ENCODE results near the gene RMRP. TPM values are rescaled to one million over a fixed set of nuclear protein-coding genes. Genes with fewer than 3 reads are reported as not detected.

Gene RMRP
- total and polyA plus RNA-seq, 9 donors: 126 to 27,726 (median 13,004) TPM; not detected in 1

DNA sequence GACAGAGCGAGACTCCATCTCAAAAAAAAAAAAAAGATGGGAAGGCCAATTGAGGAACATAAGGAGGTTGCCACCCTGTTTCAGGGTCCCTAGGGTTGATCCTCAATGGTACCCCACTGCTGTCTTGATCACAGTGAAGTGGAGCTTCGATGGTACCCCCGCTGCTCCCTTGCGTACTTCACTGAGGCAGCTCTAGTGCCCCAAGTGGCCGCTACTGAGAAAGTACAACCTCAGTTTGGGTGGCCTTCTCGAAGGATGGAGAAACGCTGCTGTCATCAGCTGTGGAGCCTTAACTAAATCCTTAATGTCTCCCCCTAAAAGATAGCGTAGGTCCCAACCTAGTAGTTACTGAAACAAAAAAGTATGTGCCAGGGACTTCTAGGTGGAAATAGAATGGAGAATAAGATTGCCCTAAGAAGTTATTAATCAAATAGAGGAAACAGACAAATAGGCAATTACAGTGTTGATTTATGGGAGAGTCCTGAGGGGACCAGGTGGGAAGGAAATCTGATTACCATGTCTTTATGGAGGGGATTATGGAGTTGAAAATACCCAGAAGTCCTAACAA is 46.5 kb downstream of the RMRP start:
- no peak overlapping the region for H3K4me3 ChIP-seq
- H3K36me3 ChIP-seq: no peaks in the 10 kb centered on the region
- TF ChIP-seq, protein P1, sequence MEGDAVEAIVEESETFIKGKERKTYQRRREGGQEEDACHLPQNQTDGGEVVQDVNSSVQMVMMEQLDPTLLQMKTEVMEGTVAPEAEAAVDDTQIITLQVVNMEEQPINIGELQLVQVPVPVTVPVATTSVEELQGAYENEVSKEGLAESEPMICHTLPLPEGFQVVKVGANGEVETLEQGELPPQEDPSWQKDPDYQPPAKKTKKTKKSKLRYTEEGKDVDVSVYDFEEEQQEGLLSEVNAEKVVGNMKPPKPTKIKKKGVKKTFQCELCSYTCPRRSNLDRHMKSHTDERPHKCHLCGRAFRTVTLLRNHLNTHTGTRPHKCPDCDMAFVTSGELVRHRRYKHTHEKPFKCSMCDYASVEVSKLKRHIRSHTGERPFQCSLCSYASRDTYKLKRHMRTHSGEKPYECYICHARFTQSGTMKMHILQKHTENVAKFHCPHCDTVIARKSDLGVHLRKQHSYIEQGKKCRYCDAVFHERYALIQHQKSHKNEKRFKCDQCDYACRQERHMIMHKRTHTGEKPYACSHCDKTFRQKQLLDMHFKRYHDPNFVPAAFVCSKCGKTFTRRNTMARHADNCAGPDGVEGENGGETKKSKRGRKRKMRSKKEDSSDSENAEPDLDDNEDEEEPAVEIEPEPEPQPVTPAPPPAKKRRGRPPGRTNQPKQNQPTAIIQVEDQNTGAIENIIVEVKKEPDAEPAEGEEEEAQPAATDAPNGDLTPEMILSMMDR (IDR thresholded peaks at IDR 0.05): peak; percentile 23 to 31 (median 24)
- no peak for TF ChIP-seq POLR2A (IDR thresholded peaks at IDR 0.05)
- no peaks in the 10 kb centered on the region for H3K27me3 ChIP-seq
- H3K4me1 ChIP-seq (ENCODE audit: insufficient read depth): peaks cover 1% of the 10 kb centered on the region
- DNase-seq: peak in 1 of 5 donors; percentile 51
- intact Hi-C loops (cut with DNase I): no loop called here
- WGBS, 3 donors: 14 to 20% (median 14%) methylated on average over 8 of the region's 8 CpGs
- H3K9me3 ChIP-seq: no peaks in the 10 kb centered on the region
- no peak overlapping the region for H3K27ac ChIP-seq

GRCh38 chr9:35609820-35610163 is 48.0 kb downstream of the RMRP start:
- no peak for TF ChIP-seq POLR2A (IDR thresholded peaks at IDR 0.05)
- no peak for TF ChIP-seq EP300 (IDR thresholded peaks at IDR 0.05)
- TF ChIP-seq, protein P1 (IDR thresholded peaks at IDR 0.05): no peak
- DNase-seq: no peak
- intact Hi-C loops (cut with DNase I): loop anchor here in 1 of 4 donors (5.0 kb wide), 1 partner anchor 38 kb away; no protein-coding TSS in a partner anchor
- 71 to 80% (median 72%) methylated on average over 13 of the region's 13 CpGs for WGBS, 3 donors
- Histone ChIP-seq H3K4me3 (no peak overlapping the region), H3K4me1 (ENCODE audit: insufficient read depth) (peaks cover 5% of the 10 kb centered on the region), H3K9me3 (no peaks in the 10 kb centered on the region), H3K27ac (no peak overlapping the region), H3K27me3 (no peaks in the 10 kb centered on the region), H3K36me3 (no peaks in the 10 kb centered on the region)

DNA sequence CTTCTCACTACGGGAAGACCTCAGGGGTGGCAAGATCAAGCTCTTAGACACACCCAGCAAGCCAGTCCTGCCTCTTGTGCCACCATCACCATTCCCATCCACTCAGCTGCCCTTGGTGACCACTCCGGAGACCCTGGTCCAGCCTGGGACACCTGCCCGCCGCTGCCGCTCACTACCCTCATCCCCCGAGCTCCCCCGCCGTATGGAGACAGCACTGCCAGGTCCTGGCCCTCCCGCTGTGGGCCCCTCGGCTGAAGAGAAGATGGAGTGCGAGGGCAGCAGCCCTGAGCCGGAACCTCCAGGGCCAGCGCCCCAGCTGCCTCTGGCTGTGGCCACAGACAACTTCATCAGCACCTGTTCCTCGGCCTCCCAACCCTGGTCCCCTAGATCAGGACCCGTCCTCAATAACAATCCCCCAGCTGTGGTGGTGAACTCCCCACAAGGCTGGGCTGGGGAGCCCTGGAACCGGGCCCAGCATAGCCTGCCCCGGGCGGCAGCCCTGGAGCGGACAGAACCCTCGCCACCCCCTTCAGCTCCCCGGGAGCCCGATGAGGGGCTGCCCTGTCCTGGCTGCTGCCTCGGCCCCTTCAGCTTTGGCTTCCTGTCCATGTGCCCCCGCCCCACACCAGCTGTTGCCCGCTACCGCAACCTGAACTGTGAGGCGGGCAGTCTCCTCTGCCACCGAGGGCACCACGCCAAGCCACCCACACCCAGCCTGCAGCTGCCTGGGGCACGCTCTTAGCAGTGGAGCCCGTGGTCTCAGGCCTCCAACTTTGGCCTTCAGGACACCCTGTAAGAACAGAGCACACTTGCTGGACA is 48.6 kb downstream of the RMRP start:
- intact Hi-C loops (cut with DNase I): loop anchor here in 1 of 4 donors (5.0 kb wide), 1 partner anchor 38 kb away; no protein-coding TSS in a partner anchor
- Histone ChIP-seq H3K27ac (no peak overlapping the region), H3K27me3 (no peaks in the 10 kb centered on the region), H3K9me3 (no peaks in the 10 kb centered on the region), H3K4me1 (ENCODE audit: insufficient read depth) (peaks cover 5% of the 10 kb centered on the region), H3K4me3 (no peak overlapping the region), H3K36me3 (no peaks in the 10 kb centered on the region)
- no peak for DNase-seq
- 83 to 85% (median 84%) methylated on average over 24 to 31 of the region's 31 CpGs for WGBS, 3 donors
- TF ChIP-seq EP300 (IDR thresholded peaks at IDR 0.05) (no peak), POLR2A (IDR thresholded peaks at IDR 0.05) (no peak)
- TF ChIP-seq, protein P1 (IDR thresholded peaks at IDR 0.05): no peak

GRCh38 chr9:35608221-35608620 is 49.6 kb downstream of the RMRP start:
- intact Hi-C loops (cut with DNase I): loop anchor here in 1 of 4 donors (5.0 kb wide), 1 partner anchor 39 kb away; no protein-coding TSS in a partner anchor

More at GRCh38 chr9:35608221-35608620, 49.6 kb downstream of the RMRP start:
- Histone ChIP-seq H3K27ac (no peak overlapping the region), H3K4me3 (no peak overlapping the region), H3K27me3 (no peaks in the 10 kb centered on the region), H3K9me3 (no peaks in the 10 kb centered on the region), H3K4me1 (ENCODE audit: insufficient read depth) (peaks cover 5% of the 10 kb centered on the region), H3K36me3 (no peaks in the 10 kb centered on the region)
- no peak for TF ChIP-seq POLR2A (IDR thresholded peaks at IDR 0.05)
- TF ChIP-seq, protein P1 (IDR thresholded peaks at IDR 0.05): no peak
- no peak for TF ChIP-seq EP300 (IDR thresholded peaks at IDR 0.05)
- DNase-seq: no peak
- 72 to 85% (median 84%) methylated on average over 7 of the region's 7 CpGs for WGBS, 3 donors

Small RNA genes within 50 kb of the gene (microRNA-seq; reads per million reads assigned to microRNA genes)
- 0.18 to 0.47 (median 0.38) reads per million in 3 donors for gene MIR4667

Small RNA genes within 50 kb of the gene (small RNA-seq; reads per million reads assigned to genes)
- not detected for gene MIR4667
- not detected for gene RMRP
- gene RN7SL22P: not detected

Other genes starting within 250 kb of the RMRP start
- 10 to 100 TPM; 13.9 to 41.1 (median 31.7) TPM for gene RUSC2, start 167.9 kb downstream of the RMRP start, total RNA-seq
- gene RUSC2, start 167.9 kb downstream of the RMRP start, polyA plus RNA-seq: 10 to 100 TPM in 1 of 2 donors, 1 to 10 TPM in 1; 7.4 to 20.9 TPM
- gene TESK1, start 52.8 kb downstream of the RMRP start, total RNA-seq: 10 to 100 TPM; 13.2 to 51.1 (median 36.6) TPM
- 10 to 100 TPM; 20.5 to 29.6 TPM for gene TESK1, start 52.8 kb downstream of the RMRP start, polyA plus RNA-seq
- gene CD72, start 39.6 kb downstream of the RMRP start, total RNA-seq: 1 to 10 TPM in 5 of 7 donors, under 1 TPM in 2; 0.28 to 4.1 (median 1.2) TPM
- gene CD72, start 39.6 kb downstream of the RMRP start, polyA plus RNA-seq: 1 to 10 TPM in 1 of 2 donors, under 1 TPM in 1; 0.98 to 3.8 TPM
- under 1 TPM in 4 of 7 donors, not detected in 3; 0.20 to 0.72 (median 0.56) TPM for gene SIT1, start 7.1 kb downstream of the RMRP start, total RNA-seq
- gene SIT1, start 7.1 kb downstream of the RMRP start, polyA plus RNA-seq: under 1 TPM; 0.29 to 0.82 TPM
- 10 to 100 TPM; 14.6 to 29.8 (median 19.1) TPM for gene CCDC107, start 273 bp upstream of the RMRP start, total RNA-seq
- 10 to 100 TPM; 15.0 to 17.8 TPM for gene CCDC107, start 273 bp upstream of the RMRP start, polyA plus RNA-seq
- 1 to 10 TPM in 2 of 7 donors, under 1 TPM in 5; 0.17 to 1.4 (median 0.58) TPM for gene ARHGEF39, start 7.2 kb upstream of the RMRP start, total RNA-seq
- under 1 TPM; 0.17 to 0.52 TPM for gene ARHGEF39, start 7.2 kb upstream of the RMRP start, polyA plus RNA-seq
- 10 to 100 TPM in 1 of 7 donors, 1 to 10 TPM in 4, under 1 TPM in 1, not detected in 1; 0.37 to 19.5 (median 1.4) TPM for gene CA9, start 15.9 kb upstream of the RMRP start, total RNA-seq
- gene CA9, start 15.9 kb upstream of the RMRP start, polyA plus RNA-seq: under 1 TPM; 0.38 to 0.42 TPM
- 100 to 1,000 TPM; 179 to 853 (median 309) TPM for gene TPM2, start 31.9 kb upstream of the RMRP start, total RNA-seq
- gene TPM2, start 31.9 kb upstream of the RMRP start, polyA plus RNA-seq: 100 to 1,000 TPM; 526 to 716 TPM
- 100 to 1,000 TPM; 106 to 344 (median 271) TPM for gene TLN1, start 74.2 kb upstream of the RMRP start, total RNA-seq
- 100 to 1,000 TPM; 124 to 292 TPM for gene TLN1, start 74.2 kb upstream of the RMRP start, polyA plus RNA-seq
- 10 to 100 TPM; 31.2 to 41.5 (median 36.6) TPM for gene CREB3, start 74.6 kb upstream of the RMRP start, total RNA-seq
- 10 to 100 TPM; 32.3 to 39.8 TPM for gene CREB3, start 74.6 kb upstream of the RMRP start, polyA plus RNA-seq
- 10 to 100 TPM; 35.1 to 73.2 (median 44.5) TPM for gene GBA2, start 91.2 kb upstream of the RMRP start, total RNA-seq
- 10 to 100 TPM; 27.8 to 54.7 TPM for gene GBA2, start 91.2 kb upstream of the RMRP start, polyA plus RNA-seq
- 10 to 100 TPM in 6 of 7 donors, 1 to 10 TPM in 1; 9.4 to 32.3 (median 26.6) TPM for gene RGP1, start 91.3 kb upstream of the RMRP start, total RNA-seq
- gene RGP1, start 91.3 kb upstream of the RMRP start, polyA plus RNA-seq: 10 to 100 TPM; 13.4 to 17.0 TPM
- 1 to 10 TPM in 1 of 7 donors, under 1 TPM in 1, not detected in 5; 0.40 to 4.4 TPM for gene MSMP, start 96.3 kb upstream of the RMRP start, total RNA-seq
- under 1 TPM in 1 of 2 donors, not detected in 1; 0.41 TPM for gene MSMP, start 96.3 kb upstream of the RMRP start, polyA plus RNA-seq
- 10 to 100 TPM in 5 of 7 donors, 1 to 10 TPM in 2; 5.5 to 30.1 (median 18.0) TPM for gene NPR2, start 133.6 kb upstream of the RMRP start, total RNA-seq
- 10 to 100 TPM; 15.4 to 54.4 TPM for gene NPR2, start 133.6 kb upstream of the RMRP start, polyA plus RNA-seq
- gene SPAG8, start 154.2 kb upstream of the RMRP start, total RNA-seq: 10 to 100 TPM in 1 of 7 donors, 1 to 10 TPM in 6; 2.1 to 28.1 (median 5.0) TPM
- 1 to 10 TPM; 2.1 to 3.0 TPM for gene SPAG8, start 154.2 kb upstream of the RMRP start, polyA plus RNA-seq
- 10 to 100 TPM; 14.9 to 38.0 (median 24.9) TPM for gene HINT2, start 157.0 kb upstream of the RMRP start, total RNA-seq
- 10 to 100 TPM; 26.1 to 36.0 TPM for gene HINT2, start 157.0 kb upstream of the RMRP start, polyA plus RNA-seq
- not detected for gene FAM221B, start 170.7 kb upstream of the RMRP start, total RNA-seq
- gene FAM221B, start 170.7 kb upstream of the RMRP start, polyA plus RNA-seq: not detected
- 10 to 100 TPM; 11.2 to 42.8 (median 37.0) TPM for gene TMEM8B, start 171.2 kb upstream of the RMRP start, total RNA-seq
- 10 to 100 TPM; 17.2 to 20.6 TPM for gene TMEM8B, start 171.2 kb upstream of the RMRP start, polyA plus RNA-seq
- not detected for gene OR13J1, start 212.4 kb upstream of the RMRP start, total RNA-seq
- not detected for gene OR13J1, start 212.4 kb upstream of the RMRP start, polyA plus RNA-seq
- gene HRCT1, start 248.2 kb upstream of the RMRP start, total RNA-seq: 1 to 10 TPM in 5 of 7 donors, under 1 TPM in 1, not detected in 1; 0.48 to 8.1 (median 3.4) TPM
- gene HRCT1, start 248.2 kb upstream of the RMRP start, polyA plus RNA-seq: 1 to 10 TPM in 1 of 2 donors, under 1 TPM in 1; 0.90 to 1.1 TPM